Nucleus accumbens (tissue), 56 donors: ENCODE results near the gene SFTPA1.
"Not testable (repeated sequence)": the region's sequence is repeated elsewhere in the genome, so short reads cannot be mapped to it uniquely, and the experiment has no call there.

Experiments used
- DNase-seq, 56 donors: peaks; one replicate each; lab custom pipeline; 2025; lab: John Stamatoyannopoulos, UW

The SFTPA1 gene

GRCh38 chr10:79608505-79609375, 2.0 kb upstream of the SFTPA1 start:
- peak in 4 of 56 donors; percentile 2 to 49 (median 12) for DNase-seq

- not testable (repeated sequence) for DNase-seq
Observed at GRCh38 chr10:79611193-79611976, 646 bp downstream of the SFTPA1 start.

- DNase-seq = no peak
Observed at GRCh38 chr10:79615577-79615976, 4.8 kb downstream of the SFTPA1 start.

- DNase-seq = no peak
Observed at GRCh38 chr10:79616164-79616563, 5.4 kb downstream of the SFTPA1 start.

GRCh38 chr10:79623663-79624062, 12.9 kb downstream of the SFTPA1 start:
- not testable (repeated sequence) for DNase-seq

- no peak for DNase-seq
Observed at GRCh38 chr10:79627075-79627474, 16.3 kb downstream of the SFTPA1 start.

GRCh38 chr10:79628083-79628482, 17.3 kb downstream of the SFTPA1 start:
- no peak for DNase-seq

- DNase-seq = no peak
Observed at GRCh38 chr10:79628988-79629954, 18.5 kb downstream of the SFTPA1 start.

- no peak for DNase-seq
Observed at GRCh38 chr10:79629955-79630327, 19.2 kb downstream of the SFTPA1 start.

- not testable (repeated sequence) for DNase-seq
Observed at GRCh38 chr10:79636654-79637199, 26.0 kb downstream of the SFTPA1 start.

- DNase-seq = no peak
Observed at GRCh38 chr10:79638318-79638717, 27.6 kb downstream of the SFTPA1 start.

- not testable (repeated sequence) for DNase-seq
Observed at GRCh38 chr10:79652695-79653094, 42.0 kb downstream of the SFTPA1 start.

GRCh38 chr10:79663287-79663686, 52.5 kb downstream of the SFTPA1 start:
- DNase-seq = not testable (repeated sequence)

- DNase-seq = not testable (repeated sequence)
Observed at GRCh38 chr10:79664686-79665085, 53.9 kb downstream of the SFTPA1 start.
